ENCODE results near the gene SLC6A3.

The SLC6A3 gene

DNA sequence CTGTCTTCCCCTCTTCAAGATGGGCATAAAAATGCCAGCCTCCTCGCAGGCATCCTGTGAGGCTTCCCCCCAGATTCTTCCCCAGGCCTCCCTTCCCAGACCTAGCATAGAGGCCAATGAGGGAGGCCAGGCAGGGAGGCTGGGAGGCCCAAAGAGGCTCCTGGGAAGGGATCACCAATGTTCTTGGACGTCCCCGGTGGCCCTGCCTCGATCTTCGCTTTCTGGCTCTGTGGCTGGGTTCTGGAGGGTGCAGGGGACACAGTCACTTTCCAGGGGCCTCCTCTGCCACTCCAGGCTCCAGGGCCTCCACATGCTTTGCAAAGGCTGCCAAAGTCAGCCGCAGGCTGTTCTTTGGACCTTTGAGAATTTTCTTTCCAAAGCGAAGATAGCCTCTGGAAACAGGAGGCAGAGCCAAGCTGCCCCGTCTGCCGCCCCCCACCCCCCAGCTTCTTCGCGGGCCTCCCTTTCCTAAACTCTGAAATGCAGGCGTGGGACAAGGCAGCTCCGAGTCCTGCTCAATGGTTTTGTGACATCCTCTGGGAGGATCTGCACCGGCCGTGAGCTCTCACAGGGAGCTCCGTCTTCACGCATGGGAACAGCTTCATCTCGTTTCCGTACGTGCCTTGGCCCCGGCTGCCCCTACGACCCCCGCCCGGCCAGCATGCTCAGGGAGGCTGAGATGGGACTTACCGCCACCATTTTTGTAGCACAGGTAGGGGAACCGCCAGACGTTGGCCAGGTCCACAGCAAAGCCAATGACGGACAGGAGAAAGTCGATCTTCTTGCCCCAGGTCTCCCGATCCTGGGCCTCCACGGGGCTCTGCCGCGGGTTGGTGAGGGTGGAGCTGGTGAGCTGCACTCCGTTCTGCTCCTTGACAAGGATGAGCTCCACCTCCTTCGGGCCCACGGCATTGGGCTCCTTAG lies 2.8 kb downstream of the SLC6A3 start:
- no peak overlapping the region for H3K4me3 ChIP-seq (replicated peaks; ENCODE audit: low read depth, low read length)
- no peak for TF ChIP-seq CTCF (IDR thresholded peaks at IDR 0.05; ENCODE audit: low read depth, low read length, missing control alignments)
- DNase-seq (ENCODE audit: extremely low read depth, low read depth) = no peak

DNA sequence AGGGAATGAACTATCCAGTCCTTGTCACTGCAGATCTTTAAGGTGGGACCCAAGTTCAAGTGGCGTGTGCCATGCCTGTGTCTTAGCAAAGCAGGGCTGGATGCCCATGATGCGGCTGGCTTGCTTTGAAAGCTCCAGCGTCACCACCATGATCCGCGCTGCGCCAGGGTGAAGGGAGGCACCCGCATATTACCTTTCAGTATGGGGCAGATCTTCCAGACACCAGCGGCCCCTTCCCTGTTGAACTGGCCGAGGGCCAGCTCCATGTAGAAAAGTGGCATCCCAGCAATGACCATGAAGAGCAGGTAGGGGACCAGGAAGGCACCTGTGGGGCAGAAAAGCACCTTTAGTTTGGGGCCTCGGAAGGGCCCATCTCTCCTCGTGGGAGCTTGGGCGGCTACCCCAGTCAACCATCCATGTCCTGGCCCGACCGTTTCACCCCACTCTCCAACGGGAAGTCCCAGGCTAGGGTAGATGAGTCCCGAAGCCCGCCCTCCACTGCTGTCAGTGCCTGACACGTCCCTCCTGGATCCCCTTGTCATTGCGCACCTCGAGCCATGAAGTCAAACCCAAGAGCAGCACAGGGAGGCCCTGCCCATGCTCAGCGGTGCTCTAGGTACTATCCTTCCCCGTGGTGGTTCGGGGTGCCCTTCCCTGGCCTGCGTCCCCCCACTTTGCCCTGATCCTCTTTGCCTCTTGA lies 3.9 kb downstream of the SLC6A3 start:
- TF ChIP-seq CTCF (IDR thresholded peaks at IDR 0.05; ENCODE audit: low read depth, low read length, missing control alignments) = no peak
- DNase-seq (ENCODE audit: extremely low read depth, low read depth) = no peak
- no peak overlapping the region for H3K4me3 ChIP-seq (replicated peaks; ENCODE audit: low read depth, low read length)

DNA sequence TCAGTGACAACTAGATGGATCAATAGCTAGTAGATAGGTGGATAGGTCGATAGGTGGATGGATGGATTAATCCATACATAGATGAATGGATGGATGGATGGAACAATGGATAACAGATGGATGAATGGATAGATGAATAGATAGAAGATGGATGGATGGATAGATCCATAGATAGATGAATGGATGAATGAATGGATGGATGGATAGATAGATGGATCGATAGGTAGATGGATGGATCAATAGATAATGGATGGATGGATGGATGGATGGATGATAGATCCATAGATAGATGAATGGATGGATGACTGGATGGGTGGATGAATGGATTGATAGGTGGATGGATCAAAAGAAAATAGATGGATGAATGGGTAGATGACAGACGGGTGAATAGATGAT lies 5.1 kb downstream of the SLC6A3 start:
- TF ChIP-seq CTCF (IDR thresholded peaks at IDR 0.05; ENCODE audit: low read depth, low read length, missing control alignments) = no peak
- DNase-seq (ENCODE audit: extremely low read depth, low read depth) = no peak
- H3K4me3 ChIP-seq (replicated peaks; ENCODE audit: low read depth, low read length) = no peak overlapping the region

GRCh38 chr5:1439388-1440097 lies 5.7 kb downstream of the SLC6A3 start:
- no peak for TF ChIP-seq CTCF (IDR thresholded peaks at IDR 0.05; ENCODE audit: low read depth, low read length, missing control alignments)
- no peak overlapping the region for H3K4me3 ChIP-seq (replicated peaks; ENCODE audit: low read depth, low read length)
- no peak for DNase-seq (ENCODE audit: extremely low read depth, low read depth)

GRCh38 chr5:1438871-1439270 lies 6.4 kb downstream of the SLC6A3 start:
- H3K4me3 ChIP-seq (replicated peaks; ENCODE audit: low read depth, low read length) = no peak overlapping the region
- DNase-seq (ENCODE audit: extremely low read depth, low read depth) = no peak
- no peak for TF ChIP-seq CTCF (IDR thresholded peaks at IDR 0.05; ENCODE audit: low read depth, low read length, missing control alignments)

DNA sequence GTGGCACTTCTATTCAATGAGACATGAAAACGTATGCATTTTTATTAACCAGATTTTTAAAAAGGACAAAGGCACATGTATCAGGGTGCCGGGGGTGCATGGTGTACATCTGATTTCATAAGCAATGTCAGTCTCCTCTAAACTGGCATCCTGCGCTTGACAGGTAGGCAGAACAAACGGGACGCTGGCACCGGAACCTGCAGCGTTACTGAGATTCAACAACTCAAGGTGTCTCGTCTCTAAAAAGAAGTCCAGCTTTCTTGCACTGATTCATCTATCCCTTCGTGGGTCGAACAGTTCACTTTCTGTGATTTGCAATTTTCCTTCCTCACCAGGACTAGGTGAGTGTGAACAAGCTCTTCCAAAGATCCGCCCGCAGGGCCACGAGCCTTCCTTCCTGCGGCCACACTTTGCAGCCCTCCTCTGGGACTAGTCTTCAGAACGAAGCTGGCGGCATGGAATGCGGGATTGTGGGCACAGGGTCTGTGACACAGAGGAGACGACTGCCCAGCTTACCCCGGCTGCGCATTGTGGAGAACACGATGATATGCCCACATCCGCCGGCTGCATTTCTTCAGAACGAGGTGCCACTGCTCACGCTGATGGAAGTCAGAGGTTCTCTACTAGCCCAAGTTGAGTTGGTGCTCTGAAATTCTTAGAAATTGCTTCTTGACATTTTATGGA lies 7.2 kb downstream of the SLC6A3 start:
- H3K4me3 ChIP-seq (replicated peaks; ENCODE audit: low read depth, low read length) = no peak overlapping the region
- no peak for DNase-seq (ENCODE audit: extremely low read depth, low read depth)
- no peak for TF ChIP-seq CTCF (IDR thresholded peaks at IDR 0.05; ENCODE audit: low read depth, low read length, missing control alignments)
